H9 (cell line): Measurements from ENCODE around the gene BAG1. TPM values are rescaled to one million over a fixed set of nuclear protein-coding genes. Genes with fewer than 3 reads are reported as not detected.
A peak's percentile ranks its signal among the peaks of the same experiment; 100 is the strongest.

Experiments
- DNase-seq: peaks from one replicate; pipeline ENCODE4 v3.0.0-alpha.2; 2017
- H2AFZ ChIP-seq: one replicate; pipeline ENCODE4 v1.6.1; 2013; ENCODE audit warnings: mild to moderate bottlenecking, low read length, control low read depth, moderate library complexity
- H2AK5ac ChIP-seq: 2 replicates; pipeline ENCODE4 v1.6.1; 2013; ENCODE audit warnings: low read length, control low read depth, mixed read lengths; ENCODE audit not compliant: insufficient read length
- H2BK120ac ChIP-seq: one replicate; pipeline ENCODE4 v1.6.1; 2013; ENCODE audit warnings: low read depth, mild to moderate bottlenecking, low read length, control low read depth, inconsistent platforms; ENCODE audit not compliant: poor library complexity, severe bottlenecking
- H2BK12ac ChIP-seq: 2 replicates; pipeline ENCODE4 v1.6.1; 2013; ENCODE audit warnings: low read length, control low read depth, mixed read lengths, low read depth; ENCODE audit not compliant: insufficient read length
- H2BK15ac ChIP-seq: 2 replicates; pipeline ENCODE4 v1.6.1; 2013; ENCODE audit warnings: low read depth, low read length, control low read depth
- H2BK20ac ChIP-seq: one replicate; pipeline ENCODE4 v1.6.1; 2013; ENCODE audit warnings: low read depth, mild to moderate bottlenecking, low read length, control low read depth, inconsistent platforms; ENCODE audit not compliant: poor library complexity, severe bottlenecking
- H2BK5ac ChIP-seq: 2 replicates; pipeline ENCODE4 v1.6.1; 2013; ENCODE audit warnings: low read length, control low read depth, mixed read lengths; ENCODE audit not compliant: insufficient read length
- H3K14ac ChIP-seq: 2 replicates; pipeline ENCODE4 v1.6.1; 2013; ENCODE audit warnings: low read length, control low read depth; ENCODE audit not compliant: insufficient read depth
- H3K18ac ChIP-seq: 2 replicates; pipeline ENCODE4 v1.6.1; 2013; ENCODE audit warnings: low read depth, mild to moderate bottlenecking, mixed read lengths, low read length, control low read depth; ENCODE audit not compliant: insufficient read length
- H3K23ac ChIP-seq: 2 replicates; pipeline ENCODE4 v1.6.1; 2013; ENCODE audit warnings: low read length, control low read depth, mixed read lengths, low read depth; ENCODE audit not compliant: insufficient read length
- H3K23me2 ChIP-seq: 2 replicates; pipeline ENCODE4 v1.6.1; 2013; ENCODE audit warnings: low read depth, mild to moderate bottlenecking, mixed read lengths, low read length, control low read depth; ENCODE audit not compliant: insufficient read length, poor library complexity, severe bottlenecking
- H3K27ac ChIP-seq: 2 replicates; pipeline ENCODE4 v1.5.1; 2013; ENCODE audit warnings: low read length, control low read depth, mixed read lengths, low read depth; ENCODE audit not compliant: insufficient read length
- H3K27me3 ChIP-seq: 2 replicates; pipeline ENCODE4 v1.6.1; 2013; ENCODE audit warnings: low read length, control low read depth, inconsistent platforms; ENCODE audit not compliant: insufficient read depth
- H3K4ac ChIP-seq: 2 replicates; pipeline ENCODE4 v1.6.1; 2013; ENCODE audit warnings: low read depth, mild to moderate bottlenecking, control low read depth, inconsistent platforms, low read length, moderate library complexity
- H3K4me1 ChIP-seq: 2 replicates; pipeline ENCODE4 v1.6.1; 2013; ENCODE audit warnings: low read length, control low read depth, inconsistent platforms; ENCODE audit not compliant: insufficient read depth
- H3K4me2 ChIP-seq: 2 replicates; pipeline ENCODE4 v1.6.1; 2013; ENCODE audit warnings: low read length, control low read depth, mixed read lengths; ENCODE audit not compliant: insufficient read length, insufficient read depth
- H3K56ac ChIP-seq: 2 replicates; pipeline ENCODE4 v1.6.1; 2013; ENCODE audit warnings: low read depth, mild to moderate bottlenecking, mixed read lengths, low read length, control low read depth; ENCODE audit not compliant: insufficient read length
- H3K79me1 ChIP-seq: 2 replicates; pipeline ENCODE4 v1.6.1; 2013; ENCODE audit warnings: low read depth, mild to moderate bottlenecking, moderate library complexity, low read length, control low read depth, inconsistent platforms; ENCODE audit not compliant: insufficient read depth, poor library complexity, severe bottlenecking
- H3K79me2 ChIP-seq: 2 replicates; pipeline ENCODE4 v1.6.1; 2013; ENCODE audit warnings: low read length, control low read depth, inconsistent platforms; ENCODE audit not compliant: insufficient read depth
- H3K9ac ChIP-seq: 2 replicates; pipeline ENCODE4 v1.6.1; 2013; ENCODE audit warnings: low read length, control low read depth, mixed read lengths; ENCODE audit not compliant: insufficient read length; ENCODE audit errors: extremely low read depth
- H3K9me3 ChIP-seq: one replicate; pipeline ENCODE4 v1.6.1; 2013; ENCODE audit warnings: low read depth, low read length, inconsistent platforms; ENCODE audit not compliant: control insufficient read depth
- H3T11ph ChIP-seq: one replicate; pipeline ENCODE4 v1.6.1; 2013; ENCODE audit warnings: mild to moderate bottlenecking, low read length, control low read depth, inconsistent platforms
- H4K20me1 ChIP-seq: one replicate; pipeline ENCODE4 v1.6.1; 2013; ENCODE audit not compliant: control insufficient read depth, insufficient read length, insufficient read depth
- H4K5ac ChIP-seq: 2 replicates; pipeline ENCODE4 v1.6.1; 2013; ENCODE audit warnings: low read depth, mild to moderate bottlenecking, mixed read lengths, low read length, control low read depth; ENCODE audit not compliant: insufficient read length
- H4K8ac ChIP-seq: replicated peaks from 2 replicates; pipeline ENCODE4 v1.6.1; 2013; ENCODE audit warnings: low read length, control low read depth, mixed read lengths, low read depth; ENCODE audit not compliant: insufficient read length
- H4K91ac ChIP-seq: 2 replicates; pipeline ENCODE4 v1.6.1; 2013; ENCODE audit warnings: low read depth, mild to moderate bottlenecking, moderate library complexity, mixed read lengths, low read length, control low read depth; ENCODE audit not compliant: insufficient read length
- H3K27ac Mint-ChIP-seq, 3 experiments: 2 replicates in 2 of 3; 3 replicates in 1 of 3; pipeline ENCODE4 v1.8.0; 2020 to 2021; ENCODE audit warnings: mixed read lengths in 3 of 3, mild to moderate bottlenecking in 1 of 3, moderate library complexity in 1 of 3
- H3K27me3 Mint-ChIP-seq: 2 replicates; pipeline ENCODE4 v1.8.0; 2021; ENCODE audit warnings: low read depth, mild to moderate bottlenecking, moderate library complexity, mixed read lengths
- H3K36me3 Mint-ChIP-seq, 3 experiments: 2 replicates in 2 of 3; 3 replicates in 1 of 3; pipeline ENCODE4 v1.8.0; 2020 to 2021; ENCODE audit warnings: low read depth in 3 of 3, mixed read lengths in 3 of 3; ENCODE audit not compliant: insufficient read depth in 1 of 3
- H3K4me1 Mint-ChIP-seq, 2 experiments: 2 replicates each; pipeline ENCODE4 v1.8.0; 2020; ENCODE audit warnings: mixed read lengths in 2 of 2
- H3K4me3 Mint-ChIP-seq, 2 experiments: 2 replicates in 1 of 2; 3 replicates in 1 of 2; pipeline ENCODE4 v1.8.0; 2020 to 2021; ENCODE audit warnings: mild to moderate bottlenecking in 2 of 2, mixed read lengths in 2 of 2, moderate library complexity in 1 of 2
- H3K9me3 Mint-ChIP-seq, 2 experiments: 2 replicates in 1 of 2; 3 replicates in 1 of 2; pipeline ENCODE4 v1.8.0; 2020; ENCODE audit warnings: mild to moderate bottlenecking in 2 of 2, mixed read lengths in 2 of 2, moderate library complexity in 1 of 2
- CTCF ChIP-seq: fragments of 200-600 bp; sonication (generic); conservative IDR thresholded peaks from 3 replicates; pipeline ENCODE4 v1.8.0; 2021; ENCODE audit warnings: antibody characterized with exemption, mild to moderate bottlenecking
- WGBS: extraction: QIAGEN DNeasy Blood & Tissue Kit; methylation state at CpG from one replicate; pipeline ENCODE4 v1.1.7; 2013; ENCODE audit warnings: missing lambda C conversion rate, low lambda C conversion rate, mixed read lengths; ENCODE audit not compliant: insufficient read length; ENCODE audit errors: extremely low coverage; 5-methylcytosine and 5-hydroxymethylcytosine counted together
- total RNA-seq: library from RNA; stranded (reverse); gene quantifications from 2 replicates; pipeline ENCODE4 v1.2.1, GENCODE V29; 2021

BAG1 gene
- total RNA-seq, 1 experiment from 2014 or later: 66.4 TPM

- H2BK5ac ChIP-seq: peak within 1 kb of the TSS; percentile 90
- H2BK20ac ChIP-seq: no peak within 1 kb of the TSS
- H3K56ac ChIP-seq: peak within 1 kb of the TSS; percentile 95
- H4K5ac ChIP-seq: peak within 1 kb of the TSS; percentile 96
- no CpG with 5 or more reads among the region's 63 CpGs for WGBS
- no peak within 1 kb of the TSS for H2BK120ac ChIP-seq
- Mint-ChIP-seq H3K9me3 (peaks cover 0 to 2% of the 10 kb centered on the region in 2 experiments; a peak in 2 of 5 replicates), H3K27me3 (no peaks in the 10 kb centered on the region), H3K36me3 (peaks cover 5 to 26% (median 24%) of the 10 kb centered on the region in 3 experiments; a peak in 5 of 7 replicates), H3K4me3 (peak within 1 kb of the TSS; percentile 96 to 99), H3K27ac (peak within 1 kb of the TSS; percentile 98 to 100 (median 99)), H3K4me1 (peaks cover 11 to 15% of the 10 kb centered on the region in 2 experiments)
- H2BK15ac ChIP-seq: no peak within 1 kb of the TSS
- no peaks in the 10 kb centered on the region for H3K9me3 ChIP-seq
- H3K4me1 ChIP-seq: 0 out of 2 replicates have a peak, but pooled peaks cover 2% of the 10 kb centered on the region
- peaks cover 7% of the 10 kb centered on the region for H3K79me1 ChIP-seq
- H3K4ac ChIP-seq: no peak within 1 kb of the TSS; the same call in 1 of the 2 replicates
- H4K20me1 ChIP-seq: no peaks in the 10 kb centered on the region
- peak within 1 kb of the TSS; percentile 98 for H3K18ac ChIP-seq
- peak within 1 kb of the TSS; percentile 64 for H3K27ac ChIP-seq
- H2AFZ ChIP-seq: no peak within 1 kb of the TSS
- TF ChIP-seq CTCF: no peak
- peak within 1 kb of the TSS; percentile 99 for H3K9ac ChIP-seq
- no peak within 1 kb of the TSS for H3T11ph ChIP-seq
- no peak within 1 kb of the TSS for H2AK5ac ChIP-seq
- H2BK12ac ChIP-seq: no peak within 1 kb of the TSS
- H4K91ac ChIP-seq: no peak within 1 kb of the TSS
- peaks cover 15% of the 10 kb centered on the region; the same call in 1 of the 2 replicates for H3K79me2 ChIP-seq
- H3K4me2 ChIP-seq: peak within 1 kb of the TSS; percentile 89
- peak within 1 kb of the TSS; percentile 43 for H4K8ac ChIP-seq
- no peak within 1 kb of the TSS for H3K23ac ChIP-seq
- H3K14ac ChIP-seq: peak within 1 kb of the TSS; percentile 92
- DNase-seq: peak; percentile 98
- no peaks in the 10 kb centered on the region for H3K27me3 ChIP-seq
- no peaks in the 10 kb centered on the region for H3K23me2 ChIP-seq
These were observed 25.9 kb upstream of the BAG1 start, which contains the start of gene NFX1 for GRCh38 chr9:33290247-33291030. Gene NFX1 (plus strand): TSS chr9:33290516. CDS start chr9:33290573, 57 bp downstream.
